Measurements from ENCODE around the gene IFT122.

The IFT122 gene

GRCh38 chr3:129525341-129525968 is 85.4 kb downstream of the IFT122 start:
- H3K27me3 Mint-ChIP-seq (ENCODE audit: low read depth), result peaks cover 4% of the 10 kb centered on the region
- H3K9me3 Mint-ChIP-seq, result no peaks in the 10 kb centered on the region
- no peak overlapping the region for H3K27ac Mint-ChIP-seq
- no peaks in the 10 kb centered on the region for H3K36me3 Mint-ChIP-seq (ENCODE audit: low read depth)
- H3K4me3 Mint-ChIP-seq, result no peak overlapping the region
- peaks cover 20% of the 10 kb centered on the region for H3K4me1 Mint-ChIP-seq
- no peak for TF ChIP-seq CTCF (IDR thresholded peaks at IDR 0.05; ENCODE audit: unreplicated experiment in 3 of 3)

- H3K27me3 Mint-ChIP-seq (ENCODE audit: low read depth), result peaks cover 7% of the 10 kb centered on the region
- H3K9me3 Mint-ChIP-seq, result no peaks in the 10 kb centered on the region
- H3K36me3 Mint-ChIP-seq (ENCODE audit: low read depth), result no peaks in the 10 kb centered on the region
- H3K4me1 Mint-ChIP-seq, result peaks cover 20% of the 10 kb centered on the region
- H3K4me3 Mint-ChIP-seq, result no peak overlapping the region
- no peak for TF ChIP-seq CTCF (IDR thresholded peaks at IDR 0.05; ENCODE audit: unreplicated experiment in 3 of 3)
- H3K27ac Mint-ChIP-seq, result peak overlapping the region in 1 of 3 experiments; percentile 31
These were observed 86.3 kb downstream of the IFT122 start for GRCh38 chr3:129526121-129526900.

GRCh38 chr3:129527262-129527661 is 87.2 kb downstream of the IFT122 start:
- TF ChIP-seq CTCF (IDR thresholded peaks at IDR 0.05; ENCODE audit: unreplicated experiment in 3 of 3), result no peak
- H3K27me3 Mint-ChIP-seq (ENCODE audit: low read depth), result peaks cover 7% of the 10 kb centered on the region
- no peaks in the 10 kb centered on the region for H3K36me3 Mint-ChIP-seq (ENCODE audit: low read depth)
- H3K4me3 Mint-ChIP-seq, result no peak overlapping the region
- no peaks in the 10 kb centered on the region for H3K9me3 Mint-ChIP-seq
- no peak overlapping the region for H3K27ac Mint-ChIP-seq
- H3K4me1 Mint-ChIP-seq, result peaks cover 25% of the 10 kb centered on the region

GRCh38 chr3:129528589-129529100 is 88.6 kb downstream of the IFT122 start, which contains the start of gene RHO:
RHO (plus strand) TSS chr3:129528639; CDS start chr3:129528734, 95 bp downstream.
- Mint-ChIP-seq H3K9me3 (no peaks in the 10 kb centered on the region), H3K27ac (peak within 1 kb of the TSS in 2 of 3 experiments; percentile 62 to 97), H3K4me1 (peaks cover 21% of the 10 kb centered on the region), H3K4me3 (no peak within 1 kb of the TSS), H3K27me3 (ENCODE audit: low read depth) (peaks cover 7% of the 10 kb centered on the region), H3K36me3 (ENCODE audit: low read depth) (no peaks in the 10 kb centered on the region)
- no peak for TF ChIP-seq CTCF (IDR thresholded peaks at IDR 0.05; ENCODE audit: unreplicated experiment in 3 of 3)

- no peaks in the 10 kb centered on the region for H3K36me3 Mint-ChIP-seq (ENCODE audit: low read depth)
- peaks cover 9% of the 10 kb centered on the region for H3K27me3 Mint-ChIP-seq (ENCODE audit: low read depth)
- peaks cover 29% of the 10 kb centered on the region for H3K4me1 Mint-ChIP-seq
- peak overlapping the region in 1 of 3 experiments; percentile 8 for H3K4me3 Mint-ChIP-seq
- H3K27ac Mint-ChIP-seq, result peak overlapping the region; percentile 78 to 97 (median 88)
- no peak for TF ChIP-seq CTCF (IDR thresholded peaks at IDR 0.05; ENCODE audit: unreplicated experiment in 3 of 3)
- H3K9me3 Mint-ChIP-seq, result no peaks in the 10 kb centered on the region
These were observed 89.6 kb downstream of the IFT122 start for GRCh38 chr3:129529436-129530210.

All from nephron (organoid).